HepG2 (cell line): ENCODE data around the gene RPL3.

Experiments
- DR1 ChIP-seq: sonication (generic); formaldehyde crosslinking; IDR thresholded peaks from 2 replicates; pipeline ENCODE4 v1.8.0; 2021; ENCODE audit warnings: mild to moderate bottlenecking, missing genetic modification reagents, inconsistent platforms
- RAD21 ChIP-seq: fragments of 450-650 bp; formaldehyde crosslinking; IDR thresholded peaks from 2 replicates; pipeline ENCODE4 v1.5.0; 2020; ENCODE audit warnings: mild to moderate bottlenecking
- RBAK ChIP-seq: sonication (generic); formaldehyde crosslinking; IDR thresholded peaks from 2 replicates; pipeline ENCODE4 v1.5.1; 2020; ENCODE audit warnings: mild to moderate bottlenecking, missing genetic modification reagents
- SMAD1 ChIP-seq: sonication (generic); formaldehyde crosslinking; IDR thresholded peaks from 2 replicates; pipeline ENCODE4 v1.4.0; 2020; ENCODE audit warnings: missing genetic modification reagents, low read depth, mild to moderate bottlenecking, borderline replicate concordance
- ZNF484 ChIP-seq: sonication (generic); formaldehyde crosslinking; IDR thresholded peaks from 2 replicates; pipeline ENCODE4 v1.5.1; 2020; ENCODE audit warnings: mild to moderate bottlenecking, low read depth, missing genetic modification reagents, borderline replicate concordance
- ZNF749 ChIP-seq: sonication (generic); formaldehyde crosslinking; IDR thresholded peaks from 2 replicates; pipeline ENCODE4 v1.8.0; 2022; ENCODE audit warnings: mild to moderate bottlenecking, missing genetic modification reagents, moderate library complexity, borderline replicate concordance
- TF ChIP-seq, protein P1 (sequence below): sonication (generic); formaldehyde crosslinking; IDR thresholded peaks from 2 replicates; pipeline ENCODE4 v1.4.0; 2020; ENCODE audit warnings: missing genetic modification reagents
- TF ChIP-seq, protein P2 (sequence below): sonication (generic); formaldehyde crosslinking; IDR thresholded peaks from 2 replicates; pipeline ENCODE4 v1.4.0; 2020; ENCODE audit warnings: low read depth, missing genetic modification reagents
- TF ChIP-seq, protein P3 (sequence below): sonication (generic); formaldehyde crosslinking; IDR thresholded peaks from 2 replicates; pipeline ENCODE4 v1.5.0; 2020; ENCODE audit warnings: mild to moderate bottlenecking, missing genetic modification reagents, moderate library complexity

DNA sequence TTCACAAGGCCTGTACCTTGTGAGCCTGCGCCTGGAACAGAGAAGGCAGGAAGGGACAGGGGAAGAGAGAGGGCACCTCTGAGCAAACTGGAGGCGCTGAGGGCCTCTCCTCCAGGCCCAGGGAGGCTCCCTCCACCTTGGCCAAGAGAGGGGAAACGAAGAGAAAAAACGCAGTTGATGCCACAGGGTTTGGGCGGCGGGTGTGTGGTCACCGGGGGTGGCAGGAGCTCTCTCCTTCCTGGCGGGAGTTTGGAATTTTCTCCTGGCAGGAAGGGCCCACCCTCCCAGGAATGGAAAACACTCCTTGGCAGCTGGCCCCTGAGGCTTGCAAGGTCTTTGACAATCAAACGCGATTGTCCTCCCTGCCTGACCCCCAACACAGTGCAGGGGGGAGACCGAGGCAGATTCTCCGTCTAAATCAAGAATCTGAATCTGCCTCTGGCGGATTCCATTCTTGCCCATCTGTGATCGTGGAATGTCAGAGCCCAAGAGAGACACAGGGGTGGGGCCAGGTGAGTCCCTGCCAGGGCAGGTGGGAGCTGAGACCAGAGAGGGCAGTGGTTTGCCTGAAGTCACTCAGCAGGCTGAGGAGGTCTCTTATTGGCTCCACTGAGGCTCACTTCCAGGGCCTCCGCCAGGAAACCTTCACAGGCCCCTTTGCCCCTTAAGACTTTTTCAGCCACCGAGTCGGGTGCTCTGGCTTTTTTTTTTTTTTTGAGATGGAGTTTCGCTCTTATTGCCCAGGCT, 21.0 kb downstream of the RPL3 start:
- TF ChIP-seq, protein P1, sequence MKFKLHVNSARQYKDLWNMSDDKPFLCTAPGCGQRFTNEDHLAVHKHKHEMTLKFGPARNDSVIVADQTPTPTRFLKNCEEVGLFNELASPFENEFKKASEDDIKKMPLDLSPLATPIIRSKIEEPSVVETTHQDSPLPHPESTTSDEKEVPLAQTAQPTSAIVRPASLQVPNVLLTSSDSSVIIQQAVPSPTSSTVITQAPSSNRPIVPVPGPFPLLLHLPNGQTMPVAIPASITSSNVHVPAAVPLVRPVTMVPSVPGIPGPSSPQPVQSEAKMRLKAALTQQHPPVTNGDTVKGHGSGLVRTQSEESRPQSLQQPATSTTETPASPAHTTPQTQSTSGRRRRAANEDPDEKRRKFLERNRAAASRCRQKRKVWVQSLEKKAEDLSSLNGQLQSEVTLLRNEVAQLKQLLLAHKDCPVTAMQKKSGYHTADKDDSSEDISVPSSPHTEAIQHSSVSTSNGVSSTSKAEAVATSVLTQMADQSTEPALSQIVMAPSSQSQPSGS (CRISPR knock-in tag), result no peak
- TF ChIP-seq ZNF484 (CRISPR knock-in tag) (no peak), RAD21 (no peak), ZNF749 (CRISPR knock-in tag) (no peak), DR1 (CRISPR knock-in tag) (no peak), SMAD1 (no peak), RBAK (CRISPR knock-in tag) (no peak)
- TF ChIP-seq, protein P2, sequence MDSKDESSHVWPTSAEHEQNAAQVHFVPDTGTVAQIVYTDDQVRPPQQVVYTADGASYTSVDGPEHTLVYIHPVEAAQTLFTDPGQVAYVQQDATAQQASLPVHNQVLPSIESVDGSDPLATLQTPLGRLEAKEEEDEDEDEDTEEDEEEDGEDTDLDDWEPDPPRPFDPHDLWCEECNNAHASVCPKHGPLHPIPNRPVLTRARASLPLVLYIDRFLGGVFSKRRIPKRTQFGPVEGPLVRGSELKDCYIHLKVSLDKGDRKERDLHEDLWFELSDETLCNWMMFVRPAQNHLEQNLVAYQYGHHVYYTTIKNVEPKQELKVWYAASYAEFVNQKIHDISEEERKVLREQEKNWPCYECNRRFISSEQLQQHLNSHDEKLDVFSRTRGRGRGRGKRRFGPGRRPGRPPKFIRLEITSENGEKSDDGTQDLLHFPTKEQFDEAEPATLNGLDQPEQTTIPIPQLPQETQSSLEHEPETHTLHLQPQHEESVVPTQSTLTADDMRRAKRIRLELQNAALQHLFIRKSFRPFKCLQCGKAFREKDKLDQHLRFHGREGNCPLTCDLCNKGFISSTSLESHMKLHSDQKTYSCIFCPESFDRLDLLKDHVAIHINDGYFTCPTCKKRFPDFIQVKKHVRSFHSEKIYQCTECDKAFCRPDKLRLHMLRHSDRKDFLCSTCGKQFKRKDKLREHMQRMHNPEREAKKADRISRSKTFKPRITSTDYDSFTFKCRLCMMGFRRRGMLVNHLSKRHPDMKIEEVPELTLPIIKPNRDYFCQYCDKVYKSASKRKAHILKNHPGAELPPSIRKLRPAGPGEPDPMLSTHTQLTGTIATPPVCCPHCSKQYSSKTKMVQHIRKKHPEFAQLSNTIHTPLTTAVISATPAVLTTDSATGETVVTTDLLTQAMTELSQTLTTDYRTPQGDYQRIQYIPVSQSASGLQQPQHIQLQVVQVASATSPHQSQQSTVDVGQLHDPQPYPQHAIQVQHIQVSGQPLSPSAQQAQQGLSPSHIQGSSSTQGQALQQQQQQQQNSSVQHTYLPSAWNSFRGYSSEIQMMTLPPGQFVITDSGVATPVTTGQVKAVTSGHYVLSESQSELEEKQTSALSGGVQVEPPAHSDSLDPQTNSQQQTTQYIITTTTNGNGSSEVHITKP (CRISPR knock-in tag), result no peak
- TF ChIP-seq, protein P3, sequence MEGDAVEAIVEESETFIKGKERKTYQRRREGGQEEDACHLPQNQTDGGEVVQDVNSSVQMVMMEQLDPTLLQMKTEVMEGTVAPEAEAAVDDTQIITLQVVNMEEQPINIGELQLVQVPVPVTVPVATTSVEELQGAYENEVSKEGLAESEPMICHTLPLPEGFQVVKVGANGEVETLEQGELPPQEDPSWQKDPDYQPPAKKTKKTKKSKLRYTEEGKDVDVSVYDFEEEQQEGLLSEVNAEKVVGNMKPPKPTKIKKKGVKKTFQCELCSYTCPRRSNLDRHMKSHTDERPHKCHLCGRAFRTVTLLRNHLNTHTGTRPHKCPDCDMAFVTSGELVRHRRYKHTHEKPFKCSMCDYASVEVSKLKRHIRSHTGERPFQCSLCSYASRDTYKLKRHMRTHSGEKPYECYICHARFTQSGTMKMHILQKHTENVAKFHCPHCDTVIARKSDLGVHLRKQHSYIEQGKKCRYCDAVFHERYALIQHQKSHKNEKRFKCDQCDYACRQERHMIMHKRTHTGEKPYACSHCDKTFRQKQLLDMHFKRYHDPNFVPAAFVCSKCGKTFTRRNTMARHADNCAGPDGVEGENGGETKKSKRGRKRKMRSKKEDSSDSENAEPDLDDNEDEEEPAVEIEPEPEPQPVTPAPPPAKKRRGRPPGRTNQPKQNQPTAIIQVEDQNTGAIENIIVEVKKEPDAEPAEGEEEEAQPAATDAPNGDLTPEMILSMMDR (CRISPR knock-in tag), result no peak
